ENCODE results near the gene SLC15A3. TPM values are rescaled to one million over a fixed set of nuclear protein-coding genes. Genes with fewer than 3 reads are reported as not detected.

The SLC15A3 gene
- total and polyA plus RNA-seq, 2 donors from 2014 or later = 26.6 to 27.0 TPM

- Histone ChIP-seq H3K9ac (ENCODE audit: low read length in 3 of 3) (no peak overlapping the region), H3K9me3 (ENCODE audit: control insufficient read depth in 2 of 3, insufficient read depth in 1 of 3, low read length in 3 of 3) (no peaks in the 10 kb centered on the region), H3K36me3 (ENCODE audit: control insufficient read depth in 2 of 3, insufficient read depth in 3 of 3, low read length in 3 of 3) (peaks cover 28 to 62% (median 52%) of the 10 kb centered on the region in 3 donors), H3K4me1 (ENCODE audit: control insufficient read depth in 2 of 3, insufficient read depth in 2 of 3, low read depth in 1 of 3, low read length in 3 of 3) (peaks cover 7 to 12% (median 9%) of the 10 kb centered on the region in 3 donors), H3K27ac (ENCODE audit: low read depth in 2 of 2, low read length in 2 of 2) (no peak overlapping the region), H3K27me3 (ENCODE audit: control insufficient read depth, insufficient read depth, low read length) (no peaks in the 10 kb centered on the region), H3K4me3 (ENCODE audit: low read length in 3 of 3) (no peak overlapping the region)
- FAIRE-seq (no peak), DNase-seq (peak in 1 of 5 donors; percentile 20)
- intact Hi-C loops (cut with DNase I) = no loop called here
- TF ChIP-seq CTCF (IDR thresholded peaks at IDR 0.05; ENCODE audit: borderline replicate concordance, extremely low read depth, insufficient read depth) = no peak
Observed at GRCh38 chr11:60900673-60901404, 51.1 kb downstream of the SLC15A3 start.

- Histone ChIP-seq H3K4me1 (ENCODE audit: control insufficient read depth in 2 of 3, insufficient read depth in 2 of 3, low read depth in 1 of 3, low read length in 3 of 3) (peaks cover under 1 to 5% (median 1%) of the 10 kb centered on the region in 3 donors), H3K27me3 (ENCODE audit: control insufficient read depth, insufficient read depth, low read length) (no peaks in the 10 kb centered on the region), H3K27ac (ENCODE audit: low read depth in 2 of 2, low read length in 2 of 2) (no peak overlapping the region), H3K9ac (ENCODE audit: low read length in 3 of 3) (no peak overlapping the region), H3K36me3 (ENCODE audit: control insufficient read depth in 2 of 3, insufficient read depth in 3 of 3, low read length in 3 of 3) (peaks cover 30 to 65% (median 56%) of the 10 kb centered on the region in 3 donors), H3K9me3 (ENCODE audit: control insufficient read depth in 2 of 3, insufficient read depth in 1 of 3, low read length in 3 of 3) (no peaks in the 10 kb centered on the region), H3K4me3 (ENCODE audit: low read length in 3 of 3) (no peak overlapping the region)
- intact Hi-C loops (cut with DNase I) = loop anchor here (5.0 kb wide), 1 partner anchor 68 kb away; no protein-coding TSS in a partner anchor
- DNase-seq = no peak
- FAIRE-seq = no peak
- TF ChIP-seq CTCF (IDR thresholded peaks at IDR 0.05; ENCODE audit: borderline replicate concordance, extremely low read depth, insufficient read depth) = no peak
Observed at GRCh38 chr11:60899977-60900376, 52.0 kb downstream of the SLC15A3 start.

DNA sequence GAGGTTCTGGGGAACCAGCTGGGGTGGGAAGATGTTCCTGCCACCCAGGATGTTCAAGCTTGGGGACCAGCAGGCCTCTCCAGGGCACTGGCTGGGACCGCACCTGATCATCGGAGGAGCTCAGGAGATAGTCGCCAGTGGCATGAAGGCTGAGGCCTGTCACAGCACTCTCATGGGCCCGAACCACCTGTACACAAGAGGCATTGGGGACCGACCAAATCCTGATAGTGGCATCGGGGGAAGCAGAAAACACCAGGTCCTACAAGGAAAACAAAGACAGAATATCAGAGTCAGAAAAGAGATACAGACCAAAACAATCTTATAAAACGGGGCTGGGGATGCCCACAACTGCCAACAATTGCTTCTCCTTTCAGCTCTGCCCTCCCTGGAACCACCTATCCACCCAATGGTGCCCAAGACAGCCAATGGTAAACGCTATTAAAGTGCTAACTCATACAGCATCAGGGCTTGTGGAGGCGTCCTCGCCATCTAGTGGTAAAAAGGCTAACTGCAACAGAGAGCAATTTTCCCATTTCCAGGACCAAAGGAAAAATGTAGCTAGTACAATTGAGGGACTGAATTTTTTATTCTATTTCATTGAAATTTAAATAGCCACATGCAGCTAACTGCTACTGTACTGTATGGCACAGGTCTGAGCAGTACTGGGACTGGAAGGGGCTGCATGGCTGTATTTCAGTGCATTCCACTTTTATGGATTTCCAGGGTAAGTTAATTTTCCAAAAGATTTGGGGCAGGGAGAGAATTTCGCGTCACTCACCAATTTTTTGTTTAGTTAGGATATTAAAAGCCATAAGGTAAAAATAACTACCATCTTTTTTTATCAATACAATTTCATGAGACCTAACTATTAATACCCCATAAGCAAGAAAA is 52.7 kb downstream of the SLC15A3 start:
- no peaks in the 10 kb centered on the region for H3K9me3 ChIP-seq (ENCODE audit: control insufficient read depth in 2 of 3, insufficient read depth in 1 of 3, low read length in 3 of 3)
- DNase-seq (peak in 4 of 5 donors; percentile 52 to 71 (median 62)), FAIRE-seq (no peak)
- H3K27ac ChIP-seq (ENCODE audit: low read depth in 2 of 2, low read length in 2 of 2) = no peak overlapping the region
- H3K36me3 ChIP-seq (ENCODE audit: control insufficient read depth in 2 of 3, insufficient read depth in 3 of 3, low read length in 3 of 3) = peaks cover 31 to 70% (median 59%) of the 10 kb centered on the region in 3 donors
- no peaks in the 10 kb centered on the region for H3K27me3 ChIP-seq (ENCODE audit: control insufficient read depth, insufficient read depth, low read length)
- H3K4me1 ChIP-seq (ENCODE audit: control insufficient read depth in 2 of 3, insufficient read depth in 2 of 3, low read depth in 1 of 3, low read length in 3 of 3) = no peaks in the 10 kb centered on the region
- H3K4me3 ChIP-seq (ENCODE audit: low read length in 3 of 3) = no peak overlapping the region
- intact Hi-C loops (cut with DNase I) = loop anchor here (5.0 kb wide), 1 partner anchor 67 kb away; no protein-coding TSS in a partner anchor
- TF ChIP-seq CTCF (IDR thresholded peaks at IDR 0.05; ENCODE audit: borderline replicate concordance, extremely low read depth, insufficient read depth) = peak; percentile 95
- no peak overlapping the region for H3K9ac ChIP-seq (ENCODE audit: low read length in 3 of 3)

Measured in kidney (tissue), 14 donors.